RWPE1 (cell line): ENCODE results near the gene LRTM2.

Experiments
- CTCF ChIA-PET: fragments of 350-600 bp; sonication (Branson Sonifier 250); formaldehyde crosslinking; extraction: SDS; loops from one replicate; lab custom pipeline; 2021; lab: Yijun Ruan, JAX
- POLR2A ChIA-PET: fragments of 400-600 bp; formaldehyde crosslinking; extraction: SDS; loops from one replicate; lab custom pipeline; 2020; ENCODE audit warnings: antibody characterized with exemption; ENCODE audit not compliant: low non-redundant PET; lab: Yijun Ruan, JAX
- DNase-seq: peaks from one replicate; pipeline ENCODE4 v3.0.0; 2012; ENCODE audit warnings: low spot score
- H3K27ac ChIP-seq: fragments of 450-650 bp; 2 replicates; pipeline ENCODE4 v1.5.1; 2017
- CTCF ChIP-seq: fragments of 450-650 bp; conservative IDR thresholded peaks from 2 replicates; pipeline ENCODE4 v1.5.1; 2017; ENCODE audit warnings: low read depth, mild to moderate bottlenecking

LRTM2 gene

GRCh38 chr12:1830981-1831963 lies 10.9 kb downstream of the LRTM2 start:
- H3K27ac ChIP-seq = no peak overlapping the region
- POLR2A ChIA-PET = no interaction called here
- CTCF ChIA-PET = interaction anchor here (1.2 kb wide), 1 partner anchor 109 kb away, joined by 3 read pairs; no protein-coding TSS in a partner anchor
- no peak for TF ChIP-seq CTCF
- peak; percentile 70 for DNase-seq

- POLR2A ChIA-PET = no interaction called here
- H3K27ac ChIP-seq = no peak overlapping the region
- DNase-seq = no peak
- no peak for TF ChIP-seq CTCF
- CTCF ChIA-PET = no interaction called here
These were observed 12.6 kb downstream of the LRTM2 start for GRCh38 chr12:1832801-1833595.

GRCh38 chr12:1833596-1834028 lies 13.2 kb downstream of the LRTM2 start:
- ChIA-PET CTCF (no interaction called here), POLR2A (no interaction called here)

GRCh38 chr12:1834186-1834925 lies 14.0 kb downstream of the LRTM2 start:
- no peak for TF ChIP-seq CTCF
- no peak for DNase-seq
- no peak overlapping the region for H3K27ac ChIP-seq
- POLR2A ChIA-PET = no interaction called here
- CTCF ChIA-PET = no interaction called here

More at GRCh38 chr12:1833596-1834028, 13.2 kb downstream of the LRTM2 start:
- TF ChIP-seq CTCF = no peak
- no peak for DNase-seq
- no peak overlapping the region for H3K27ac ChIP-seq

- DNase-seq = no peak
- ChIA-PET POLR2A (no interaction called here), CTCF (no interaction called here)
- no peak overlapping the region for H3K27ac ChIP-seq
- TF ChIP-seq CTCF = no peak
These were observed 15.1 kb downstream of the LRTM2 start for GRCh38 chr12:1835211-1836131.
